ENCODE data around the gene ABI1. TPM values are rescaled to one million over a fixed set of nuclear protein-coding genes. Genes with fewer than 3 reads are reported as not detected.
A peak's percentile ranks its signal among the peaks of the same experiment; 100 is the strongest.

The ABI1 gene
- total and polyA plus RNA-seq, 2 donors (not counting 1 experiment from before 2014, with no cell fraction given), result 37.8 to 80.5 TPM

DNA sequence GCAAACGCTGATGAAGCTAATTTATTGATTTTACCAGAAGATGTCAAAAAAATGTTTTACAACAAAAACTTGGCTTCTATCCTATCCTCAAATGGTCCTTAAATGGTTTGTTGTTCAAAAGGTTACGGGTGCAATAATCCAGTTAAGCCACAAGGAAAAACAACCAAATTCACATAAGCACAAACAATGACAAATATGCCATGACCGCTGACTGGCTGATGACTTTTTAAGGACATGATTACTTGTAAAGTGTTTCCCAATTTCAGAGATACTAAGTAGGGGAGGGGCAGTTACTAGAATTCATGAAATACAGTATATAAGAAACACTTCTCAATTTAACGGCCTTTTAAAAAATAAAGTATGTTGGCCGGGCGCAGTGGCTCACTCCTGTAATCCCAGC lies 28.8 kb downstream of the ABI1 start:
- Mint-ChIP-seq H3K4me1 (peaks cover 55% of the 10 kb centered on the region), H3K9me3 (ENCODE audit: insufficient read depth) (no peaks in the 10 kb centered on the region), H3K4me3 (no peak overlapping the region), H3K27ac (no peak overlapping the region), H3K27me3 (no peaks in the 10 kb centered on the region)
- ChIA-PET POLR2A (no interaction called here), CTCF (interaction anchor here (1.1 kb wide), 1 partner anchor 9 kb away, joined by 3 read pairs; no protein-coding TSS in a partner anchor)
- Histone ChIP-seq H3K9me3 (ENCODE audit: control extremely low read depth in 1 of 3, control insufficient read depth in 2 of 3, insufficient read depth in 1 of 3, low read length in 2 of 3) (peaks cover 0 to 8% (median 0%) of the 10 kb centered on the region in 3 donors), H3K36me3 (replicated peaks in 1 of 2; ENCODE audit: control extremely low read depth in 1 of 2, control insufficient read depth in 1 of 2, extremely low read depth in 1 of 2, insufficient read depth in 2 of 2, low read length in 1 of 2) (peaks cover 0 to 7% of the 10 kb centered on the region in 2 experiments), H3K27ac (ENCODE audit: low read length in 2 of 2) (no peak overlapping the region), H3K4me2 (replicated peaks; ENCODE audit: low read depth, low read length, poor library complexity, severe bottlenecking) (no peak overlapping the region), H4K20me1 (ENCODE audit: control insufficient read depth, insufficient read depth, low read length, poor library complexity, severe bottlenecking) (peaks cover 90% of the 10 kb centered on the region), H2AFZ (ENCODE audit: insufficient read depth, low read depth, low read length, poor library complexity, severe bottlenecking) (no peak overlapping the region), H3K9ac (ENCODE audit: low read length) (no peak overlapping the region), H3K4me1 (ENCODE audit: control insufficient read depth in 2 of 2, insufficient read depth in 2 of 2, low read length in 2 of 2) (peaks cover 12 to 15% of the 10 kb centered on the region in 2 donors), H3K79me2 (ENCODE audit: control insufficient read depth, insufficient read depth, low read length) (peaks cover 98% of the 10 kb centered on the region), H3K4me3 (ENCODE audit: control extremely low read depth in 1 of 5, extremely low read depth in 1 of 5, insufficient read depth in 1 of 5, low read depth in 2 of 5, low read length in 4 of 5) (no peak overlapping the region), H3K27me3 (replicated peaks in 1 of 4; ENCODE audit: control extremely low read depth in 1 of 4, control insufficient read depth in 3 of 4, insufficient read depth in 4 of 4, low read length in 3 of 4) (no peaks in the 10 kb centered on the region)
- ATAC-seq (ENCODE audit: low read depth) (no peak), DNase-seq (no peak)
- TF ChIP-seq CTCF (IDR thresholded peaks at IDR 0.05), result no peak
- TF ChIP-seq EZH2 (IDR thresholded peaks at IDR 0.05; ENCODE audit: borderline replicate concordance, insufficient read depth, low read depth, low read length, poor library complexity, severe bottlenecking), result no peak
- WGBS (ENCODE audit: insufficient coverage), result no CpG with 5 or more reads among the region's 6 CpGs
- intact Hi-C loops (cut with micrococcal nuclease), result no loop called here

- DNase-seq (no peak), ATAC-seq (ENCODE audit: low read depth) (no peak)
- peaks cover 98% of the 10 kb centered on the region for H3K79me2 ChIP-seq (ENCODE audit: control insufficient read depth, insufficient read depth, low read length)
- ChIA-PET POLR2A (no interaction called here), CTCF (interaction anchor here (0.7 kb wide), 1 partner anchor 50 kb away, joined by 3 read pairs; no protein-coding TSS in a partner anchor)
- no peak overlapping the region for H3K4me3 ChIP-seq (ENCODE audit: control extremely low read depth in 1 of 5, extremely low read depth in 1 of 5, insufficient read depth in 1 of 5, low read depth in 2 of 5, low read length in 4 of 5)
- no CpG with 5 or more reads among the region's 5 CpGs for WGBS (ENCODE audit: insufficient coverage)
- H3K4me1 ChIP-seq (ENCODE audit: control insufficient read depth in 2 of 2, insufficient read depth in 2 of 2, low read length in 2 of 2), result peaks cover 11 to 13% of the 10 kb centered on the region in 2 donors
- H3K27me3 ChIP-seq (replicated peaks in 1 of 4; ENCODE audit: control extremely low read depth in 1 of 4, control insufficient read depth in 3 of 4, insufficient read depth in 4 of 4, low read length in 3 of 4), result no peaks in the 10 kb centered on the region
- H3K27me3 Mint-ChIP-seq, result no peaks in the 10 kb centered on the region
- H2AFZ ChIP-seq (ENCODE audit: insufficient read depth, low read depth, low read length, poor library complexity, severe bottlenecking), result no peak overlapping the region
- H3K4me3 Mint-ChIP-seq, result peak overlapping the region; percentile 8
- H3K36me3 ChIP-seq (replicated peaks in 1 of 2; ENCODE audit: control extremely low read depth in 1 of 2, control insufficient read depth in 1 of 2, extremely low read depth in 1 of 2, insufficient read depth in 2 of 2, low read length in 1 of 2), result peaks cover 0 to 7% of the 10 kb centered on the region in 2 experiments
- TF ChIP-seq EZH2 (IDR thresholded peaks at IDR 0.05; ENCODE audit: borderline replicate concordance, insufficient read depth, low read depth, low read length, poor library complexity, severe bottlenecking) (no peak), CTCF (IDR thresholded peaks at IDR 0.05) (no peak)
- peak overlapping the region; percentile 23 for H3K4me2 ChIP-seq (replicated peaks; ENCODE audit: low read depth, low read length, poor library complexity, severe bottlenecking)
- H3K4me1 Mint-ChIP-seq, result peaks cover 57% of the 10 kb centered on the region
- H3K27ac Mint-ChIP-seq, result no peak overlapping the region
- peaks cover 0 to 3% (median 0%) of the 10 kb centered on the region in 3 donors for H3K9me3 ChIP-seq (ENCODE audit: control extremely low read depth in 1 of 3, control insufficient read depth in 2 of 3, insufficient read depth in 1 of 3, low read length in 2 of 3)
- H3K27ac ChIP-seq (ENCODE audit: low read length in 2 of 2), result peak overlapping the region in 1 of 2 donors; percentile 11
- no peaks in the 10 kb centered on the region for H3K9me3 Mint-ChIP-seq (ENCODE audit: insufficient read depth)
- H4K20me1 ChIP-seq (ENCODE audit: control insufficient read depth, insufficient read depth, low read length, poor library complexity, severe bottlenecking), result peaks cover 78% of the 10 kb centered on the region
- intact Hi-C loops (cut with micrococcal nuclease), result no loop called here
- peak overlapping the region; percentile 2 for H3K9ac ChIP-seq (ENCODE audit: low read length)
These were observed 30.8 kb downstream of the ABI1 start for GRCh38 chr10:26829810-26830515.

Measured in B cell (primary cell).